Endothelial cell of umbilical vein (primary cell): Measurements from ENCODE around the gene KLF16. TPM values are rescaled to one million over a fixed set of nuclear protein-coding genes. Genes with fewer than 3 reads are reported as not detected.

Source experiments
- BruUV-seq: library from RNA; stranded (reverse); fragments of 400-500 nt; replicated peaks from 2 replicates; lab custom pipeline; 2021; lab: Mats Ljungman, UMichigan
- CTCF ChIA-PET: fragments of 300-600, 350-600 bp; sonication (Branson Sonifier 250); formaldehyde crosslinking; loops from one replicate; lab custom pipeline; 2021; ENCODE audit warnings: antibody characterized with exemption, inconsistent platforms; lab: Charles Lee
- POLR2A ChIA-PET: fragments of 300-600, 350-600 bp; sonication (Branson Sonifier 250); formaldehyde crosslinking; loops from one replicate; lab custom pipeline; 2021; ENCODE audit warnings: antibody characterized with exemption, inconsistent platforms; lab: Charles Lee
- DNase-seq: peaks from one replicate; pipeline ENCODE4 v3.0.0-alpha.2; 2011; ENCODE audit warnings: low read depth, low spot score
- FAIRE-seq: peaks from 2 replicates; lab custom pipeline; 2011; peaks lifted over from hg19 to GRCh38; lab: Jason Lieb, UNC
- H2AFZ ChIP-seq: 2 replicates; pipeline ENCODE4 v1.6.0; 2012; ENCODE audit warnings: low read depth, low read length, control low read depth, inconsistent platforms
- H3K27ac ChIP-seq: 2 replicates; pipeline ENCODE4 v1.5.1; 2011; ENCODE audit warnings: low read depth, mild to moderate bottlenecking, control low read depth, low read length, moderate library complexity; ENCODE audit not compliant: insufficient read depth
- H3K27me3 ChIP-seq, 2 experiments: 2 replicates each; pipeline versions ENCODE4 v1.6.0 to v1.6.1; 2011; ENCODE audit warnings: low read length in 2 of 2, mixed read lengths in 1 of 2; ENCODE audit not compliant: control insufficient read depth in 2 of 2, insufficient read depth in 2 of 2
- H3K36me3 ChIP-seq, 2 experiments: 2 replicates in 1 of 2; 3 replicates in 1 of 2; pipeline ENCODE4 v1.5.1; 2011; ENCODE audit warnings: low read length in 2 of 2, mild to moderate bottlenecking in 1 of 2, moderate library complexity in 1 of 2; ENCODE audit not compliant: control insufficient read depth in 2 of 2, insufficient read depth in 2 of 2; ENCODE audit errors: extremely low read depth in 1 of 2
- H3K4me1 ChIP-seq: 3 replicates; pipeline ENCODE4 v1.5.1; 2011; ENCODE audit warnings: mild to moderate bottlenecking, low read length; ENCODE audit not compliant: control insufficient read depth, insufficient read depth; ENCODE audit errors: extremely low read depth
- H3K4me2 ChIP-seq: 2 replicates; pipeline ENCODE4 v1.6.1; 2011; ENCODE audit warnings: low read length, control low read depth, mixed read lengths; ENCODE audit not compliant: insufficient read depth
- H3K4me3 ChIP-seq, 3 experiments: fragments of 200-600 bp in 1 of 3; sonication (generic), shearing (Covaris generic) in 1 of 3; replicated peaks in 1 of 3; 2 replicates each; pipeline ENCODE4 v1.5.1; 2011 to 2016; ENCODE audit warnings: control low read depth in 3 of 3, low read length in 3 of 3, mild to moderate bottlenecking in 2 of 3, inconsistent platforms in 1 of 3, low read depth in 1 of 3, moderate library complexity in 1 of 3; ENCODE audit not compliant: insufficient read depth in 1 of 3
- H3K79me2 ChIP-seq: 2 replicates; pipeline ENCODE4 v1.6.0; 2012; ENCODE audit warnings: low read length, inconsistent platforms; ENCODE audit not compliant: control insufficient read depth, insufficient read depth
- H3K9ac ChIP-seq: replicated peaks from 2 replicates; pipeline ENCODE3; 2011; ENCODE audit warnings: low read length, control low read depth; ENCODE audit not compliant: insufficient read depth; ENCODE audit errors: extremely low read depth
- H3K9me1 ChIP-seq: replicated peaks from 3 replicates; pipeline ENCODE4 v1.6.0; 2011; ENCODE audit warnings: mild to moderate bottlenecking, low read length; ENCODE audit not compliant: control insufficient read depth, insufficient read depth; ENCODE audit errors: extremely low read depth
- H3K9me3 ChIP-seq: replicated peaks from 2 replicates; pipeline ENCODE4 v1.5.1; 2012; ENCODE audit warnings: low read length, inconsistent platforms; ENCODE audit not compliant: control insufficient read depth, insufficient read depth
- H4K20me1 ChIP-seq: replicated peaks from 2 replicates; pipeline ENCODE3; 2011; ENCODE audit warnings: mild to moderate bottlenecking, low read length; ENCODE audit not compliant: control insufficient read depth, insufficient read depth; ENCODE audit errors: extremely low read depth
- CTCF ChIP-seq, 2 donors: IDR thresholded peaks; 1 replicate in 1 of 2; 2 replicates in 1 of 2; pipeline ENCODE4 v1.5.1; 2011; ENCODE audit warnings: low read length in 2 of 2, mild to moderate bottlenecking in 2 of 2, moderate library complexity in 2 of 2, control low read depth in 1 of 2, inconsistent platforms in 1 of 2, low read depth in 1 of 2; ENCODE audit not compliant: insufficient read depth in 1 of 2; ENCODE audit errors: extremely low read depth in 1 of 2
- EZH2 ChIP-seq: IDR thresholded peaks from 2 replicates; pipeline ENCODE4 v1.6.1; 2012; ENCODE audit warnings: borderline replicate concordance, low read depth, mild to moderate bottlenecking, moderate library complexity, low read length, inconsistent platforms; ENCODE audit not compliant: severe bottlenecking
- FOS ChIP-seq: IDR thresholded peaks from 2 replicates; pipeline ENCODE4 v1.6.1; 2011; ENCODE audit warnings: mild to moderate bottlenecking, low read length, moderate library complexity, borderline replicate concordance; ENCODE audit not compliant: insufficient read depth
- GATA2 ChIP-seq: IDR thresholded peaks from 2 replicates; pipeline ENCODE4 v1.7.0; 2011; ENCODE audit warnings: low read depth, mild to moderate bottlenecking, moderate library complexity, mixed read lengths, low read length; ENCODE audit not compliant: insufficient read length, insufficient read depth
- JUN ChIP-seq: IDR thresholded peaks from 2 replicates; pipeline ENCODE4 v1.6.1; 2011; ENCODE audit warnings: borderline replicate concordance, low read depth; ENCODE audit not compliant: insufficient read length, insufficient read depth
- MAX ChIP-seq: IDR thresholded peaks from 2 replicates; pipeline ENCODE4 v1.6.1; 2011; ENCODE audit not compliant: insufficient read depth, insufficient read length
- MYC ChIP-seq: IDR thresholded peaks from one replicate; pipeline ENCODE4 v1.6.1; 2011; ENCODE audit warnings: mild to moderate bottlenecking, low read depth, low read length
- POLR2A ChIP-seq: IDR thresholded peaks from 2 replicates; pipeline ENCODE4 v1.6.1; 2012; ENCODE audit warnings: low read depth, mild to moderate bottlenecking, control low read depth, low read length
- POLR2AphosphoS5 ChIP-seq: IDR thresholded peaks from 2 replicates; pipeline ENCODE4 v1.6.1; 2012; ENCODE audit warnings: low read depth, mild to moderate bottlenecking, control low read depth, low read length, moderate library complexity; ENCODE audit not compliant: insufficient read depth
- dilution Hi-C: fragments of 300-500 bp; cut with MboI; formaldehyde crosslinking; loops from one replicate; pipeline ENCODE4 v1.15.0; 2019; ENCODE audit warnings: low sequenced_read_pairs; ENCODE audit not compliant: extremely low pct_ligation_motif_present
- intact Hi-C: fragments of 100-400 bp; cut with micrococcal nuclease; formaldehyde crosslinking; loops from one replicate; pipeline ENCODE4 v1.10.0; 2022
- polyA plus RNA-seq, 4 experiments: library from polyadenylated mRNA; depleted of rRNA in 3 of 4; stranded (reverse) in 3 of 4; unstranded in 1 of 4; fragments of >200 nt; gene quantifications; 2 replicates each; pipeline versions ENCODE4 v1.2.1 to v1.2.3, GENCODE V29; 2011 to 2012; ENCODE audit warnings: missing spikeins in 1 of 4
- total RNA-seq: library from RNA; stranded (reverse); gene quantifications from 2 replicates; pipeline ENCODE4 v1.2.3, GENCODE V29; 2021

The KLF16 gene
- total and polyA plus RNA-seq, 2 donors (not counting 3 experiments of a cell fraction or from before 2014, with no cell fraction given): 11.6 to 36.6 TPM

- Histone ChIP-seq H3K27me3 (no peaks in the 10 kb centered on the region), H3K27ac (no peak overlapping the region), H3K9ac (no peak overlapping the region), H4K20me1 (no peaks in the 10 kb centered on the region), H3K9me3 (no peaks in the 10 kb centered on the region), H2AFZ (no peak overlapping the region), H3K9me1 (no peaks in the 10 kb centered on the region), H3K4me3 (no peak overlapping the region), H3K4me2 (no peak overlapping the region), H3K79me2 (peaks cover 49% of the 10 kb centered on the region), H3K4me1 (peaks cover 32% of the 10 kb centered on the region), H3K36me3 (no peaks in the 10 kb centered on the region)
- dilution Hi-C loops (no loop called here), intact Hi-C loops (no loop called here)
- POLR2A ChIA-PET: no interaction called here
- no TSS peak for BruUV-seq
- FAIRE-seq: peak; percentile 85
- TF ChIP-seq MYC: no peak
- peak; percentile 34 for TF ChIP-seq MAX
- TF ChIP-seq CTCF (IDR thresholded peaks at IDR 0.05; ENCODE audit: extremely low read depth in 1 of 2, insufficient read depth in 1 of 2, low read depth in 1 of 2, low read length in 2 of 2): peak; percentile 92 to 96
- DNase-seq: peak; percentile 79
- CTCF ChIA-PET: interaction anchor here (0.9 to 1.8 kb wide), 5 partner anchors 12 to 27 kb away, joined by 3 to 8 read pairs (median 3); no protein-coding TSS in a partner anchor
Measured at GRCh38 chr19:1853295-1854038, 9.9 kb downstream of the KLF16 start.

GRCh38 chr19:1852581-1853128 lies 10.7 kb downstream of the KLF16 start:
- Histone ChIP-seq H3K4me1 (peaks cover 25% of the 10 kb centered on the region), H3K27ac (no peak overlapping the region), H2AFZ (no peak overlapping the region), H3K9ac (no peak overlapping the region), H4K20me1 (no peaks in the 10 kb centered on the region), H3K4me2 (no peak overlapping the region), H3K9me3 (no peaks in the 10 kb centered on the region), H3K36me3 (no peaks in the 10 kb centered on the region), H3K79me2 (peaks cover 44% of the 10 kb centered on the region), H3K9me1 (no peaks in the 10 kb centered on the region), H3K27me3 (no peaks in the 10 kb centered on the region), H3K4me3 (no peak overlapping the region)
- BruUV-seq: no TSS peak
- no peak for DNase-seq
- dilution Hi-C loops: no loop called here
- ChIA-PET POLR2A (no interaction called here), CTCF (interaction anchor here (1.1 to 1.8 kb wide), 3 partner anchors 14 to 27 kb away, joined by 3 to 8 read pairs (median 3); no protein-coding TSS in a partner anchor)
- no peak for TF ChIP-seq FOS
- no peak for TF ChIP-seq GATA2
- TF ChIP-seq MAX: no peak
- no peak for TF ChIP-seq POLR2AphosphoS5
- no peak for TF ChIP-seq POLR2A
- TF ChIP-seq MYC: no peak
- TF ChIP-seq JUN: no peak
- no peak for TF ChIP-seq CTCF (IDR thresholded peaks at IDR 0.05; ENCODE audit: extremely low read depth in 1 of 2, insufficient read depth in 1 of 2, low read depth in 1 of 2, low read length in 2 of 2)
- no peak for TF ChIP-seq EZH2
- intact Hi-C loops: no loop called here
- FAIRE-seq: no peak
